Gastrocnemius medialis (tissue), 4 donors: ENCODE data around the gene POR.

ENCODE experiments used
- POLR2A ChIP-seq, 2 donors: fragments of 450-650 bp; IDR thresholded peaks; one replicate each; pipeline ENCODE4 v1.6.1; 2017; ENCODE audit warnings: antibody characterized with exemption in 2 of 2, mild to moderate bottlenecking in 2 of 2, moderate library complexity in 2 of 2
- TF ChIP-seq, protein P1 (sequence below), 5 experiments: fragments of 450-650 bp in 3 of 5; fragments of 200-600 bp in 2 of 5; sonication (generic) in 2 of 5; IDR thresholded peaks in 4 of 5; conservative IDR thresholded peaks in 1 of 5; 1 replicate in 4 of 5; 2 replicates in 1 of 5; pipeline ENCODE4 v1.5.1; 2016 to 2019; ENCODE audit warnings: antibody characterized with exemption in 5 of 5, mild to moderate bottlenecking in 3 of 5, moderate library complexity in 3 of 5

DNA sequence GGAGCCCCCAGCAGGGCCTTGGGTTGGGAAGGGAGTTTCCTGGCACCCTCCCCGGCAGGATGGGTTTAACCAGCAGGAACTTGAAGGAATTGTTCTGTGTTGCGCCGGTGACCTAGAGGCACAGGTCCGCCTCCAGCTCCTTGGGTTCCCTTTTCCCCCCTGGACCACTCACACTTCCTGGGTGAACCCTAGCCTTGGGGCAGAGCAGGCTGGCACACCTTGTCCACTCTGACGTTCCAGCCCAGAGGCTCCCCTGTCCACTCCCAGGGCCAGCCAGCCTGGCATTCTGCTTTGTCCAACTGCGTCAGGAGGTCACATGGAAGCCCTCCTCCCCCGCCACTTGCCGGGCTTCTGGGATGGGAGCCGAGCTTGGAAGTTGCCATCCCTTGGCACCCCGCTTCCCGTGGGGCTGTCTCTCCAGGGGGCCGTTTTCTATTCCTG is 53.6 kb downstream of the POR start:
- peak in 1 of 2 donors; percentile 30 for TF ChIP-seq POLR2A (IDR thresholded peaks at IDR 0.05)
- TF ChIP-seq, protein P1, sequence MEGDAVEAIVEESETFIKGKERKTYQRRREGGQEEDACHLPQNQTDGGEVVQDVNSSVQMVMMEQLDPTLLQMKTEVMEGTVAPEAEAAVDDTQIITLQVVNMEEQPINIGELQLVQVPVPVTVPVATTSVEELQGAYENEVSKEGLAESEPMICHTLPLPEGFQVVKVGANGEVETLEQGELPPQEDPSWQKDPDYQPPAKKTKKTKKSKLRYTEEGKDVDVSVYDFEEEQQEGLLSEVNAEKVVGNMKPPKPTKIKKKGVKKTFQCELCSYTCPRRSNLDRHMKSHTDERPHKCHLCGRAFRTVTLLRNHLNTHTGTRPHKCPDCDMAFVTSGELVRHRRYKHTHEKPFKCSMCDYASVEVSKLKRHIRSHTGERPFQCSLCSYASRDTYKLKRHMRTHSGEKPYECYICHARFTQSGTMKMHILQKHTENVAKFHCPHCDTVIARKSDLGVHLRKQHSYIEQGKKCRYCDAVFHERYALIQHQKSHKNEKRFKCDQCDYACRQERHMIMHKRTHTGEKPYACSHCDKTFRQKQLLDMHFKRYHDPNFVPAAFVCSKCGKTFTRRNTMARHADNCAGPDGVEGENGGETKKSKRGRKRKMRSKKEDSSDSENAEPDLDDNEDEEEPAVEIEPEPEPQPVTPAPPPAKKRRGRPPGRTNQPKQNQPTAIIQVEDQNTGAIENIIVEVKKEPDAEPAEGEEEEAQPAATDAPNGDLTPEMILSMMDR (IDR thresholded peaks at IDR 0.05 in 4 of 5, conservative IDR thresholded peaks at IDR 0.05 in 1 of 5), result no peak
